ENCODE data around the gene FRMD4A.

FRMD4A gene

GRCh38 chr10:13743963-13744362 lies 586.8 kb downstream of the FRMD4A start:
- TF ChIP-seq ARNT (IDR thresholded peaks at IDR 0.05): no peak
- TF ChIP-seq BHLHE40 (IDR thresholded peaks at IDR 0.05; ENCODE audit: borderline replicate concordance): no peak
- no peak for TF ChIP-seq FOXK2 (IDR thresholded peaks at IDR 0.05)
- no peak for TF ChIP-seq SUZ12 (IDR thresholded peaks at IDR 0.05)
- TF ChIP-seq ELF4 (IDR thresholded peaks at IDR 0.05): no peak
- no peak for TF ChIP-seq PKNOX1 (IDR thresholded peaks at IDR 0.05)
- no peak for TF ChIP-seq CTBP1 (IDR thresholded peaks at IDR 0.05; ENCODE audit: borderline replicate concordance)
- TF ChIP-seq L3MBTL2 (conservative IDR thresholded peaks at IDR 0.05): no peak
- TF ChIP-seq SP1 (IDR thresholded peaks at IDR 0.05): no peak
- TF ChIP-seq NFRKB (IDR thresholded peaks at IDR 0.05): no peak
- TF ChIP-seq LEF1 (IDR thresholded peaks at IDR 0.05; ENCODE audit: borderline replicate concordance): no peak
- no peak for TF ChIP-seq ZNF384 (IDR thresholded peaks at IDR 0.05)
- no peak for TF ChIP-seq FOXA1 (IDR thresholded peaks at IDR 0.05)
- no peak for TF ChIP-seq FOXM1 (IDR thresholded peaks at IDR 0.05; ENCODE audit: borderline replicate concordance)
- TF ChIP-seq TARDBP (IDR thresholded peaks at IDR 0.05): no peak
- TF ChIP-seq HDGF (IDR thresholded peaks at IDR 0.05; ENCODE audit: borderline replicate concordance): no peak
- ChIA-PET CTCF (no interaction called here), POLR2A (no interaction called here)
- no peak for DNase-seq (ENCODE audit: extremely low spot score)

- ChIA-PET CTCF (no interaction called here), POLR2A (no interaction called here)
- TF ChIP-seq FOXA1 (IDR thresholded peaks at IDR 0.05) (no peak), PKNOX1 (IDR thresholded peaks at IDR 0.05) (no peak), LEF1 (IDR thresholded peaks at IDR 0.05; ENCODE audit: borderline replicate concordance) (no peak), SUZ12 (IDR thresholded peaks at IDR 0.05) (no peak), FOXK2 (IDR thresholded peaks at IDR 0.05) (no peak)
- no peak for DNase-seq (ENCODE audit: extremely low spot score)
These were observed 587.5 kb downstream of the FRMD4A start for GRCh38 chr10:13743101-13743693.

- no peak for DNase-seq (ENCODE audit: extremely low spot score)
- TF ChIP-seq CTBP1 (IDR thresholded peaks at IDR 0.05; ENCODE audit: borderline replicate concordance): no peak
- no peak for TF ChIP-seq L3MBTL2 (conservative IDR thresholded peaks at IDR 0.05)
- no peak for TF ChIP-seq ARNT (IDR thresholded peaks at IDR 0.05)
- TF ChIP-seq TARDBP (IDR thresholded peaks at IDR 0.05): no peak
- no peak for TF ChIP-seq FOXA1 (IDR thresholded peaks at IDR 0.05)
- no peak for TF ChIP-seq FOXM1 (IDR thresholded peaks at IDR 0.05; ENCODE audit: borderline replicate concordance)
- TF ChIP-seq PKNOX1 (IDR thresholded peaks at IDR 0.05): no peak
- no peak for TF ChIP-seq SP1 (IDR thresholded peaks at IDR 0.05)
- POLR2A ChIA-PET: no interaction called here
- CTCF ChIA-PET: no interaction called here
These were observed 589.3 kb downstream of the FRMD4A start for GRCh38 chr10:13741438-13741837.

- ChIA-PET CTCF (no interaction called here), POLR2A (no interaction called here)
- DNase-seq (ENCODE audit: extremely low spot score): no peak
- no peak for TF ChIP-seq PKNOX1 (IDR thresholded peaks at IDR 0.05)
- no peak for TF ChIP-seq NFRKB (IDR thresholded peaks at IDR 0.05)
- no peak for TF ChIP-seq ELF4 (IDR thresholded peaks at IDR 0.05)
- no peak for TF ChIP-seq BHLHE40 (IDR thresholded peaks at IDR 0.05; ENCODE audit: borderline replicate concordance)
- no peak for TF ChIP-seq SP1 (IDR thresholded peaks at IDR 0.05)
- TF ChIP-seq TARDBP (IDR thresholded peaks at IDR 0.05): no peak
These were observed 590.3 kb downstream of the FRMD4A start for GRCh38 chr10:13740461-13740860.

- DNase-seq (ENCODE audit: extremely low spot score): no peak
- ChIA-PET CTCF (no interaction called here), POLR2A (no interaction called here)
- no peak for TF ChIP-seq L3MBTL2 (conservative IDR thresholded peaks at IDR 0.05)
- TF ChIP-seq ARNT (IDR thresholded peaks at IDR 0.05): no peak
- no peak for TF ChIP-seq FOXK2 (IDR thresholded peaks at IDR 0.05)
These were observed 591.5 kb downstream of the FRMD4A start for GRCh38 chr10:13739183-13739582.

- POLR2A ChIA-PET: no interaction called here
- DNase-seq (ENCODE audit: extremely low spot score): no peak
- no peak for TF ChIP-seq SUZ12 (IDR thresholded peaks at IDR 0.05)
- no peak for TF ChIP-seq BHLHE40 (IDR thresholded peaks at IDR 0.05; ENCODE audit: borderline replicate concordance)
- CTCF ChIA-PET: no interaction called here
These were observed 594.2 kb downstream of the FRMD4A start for GRCh38 chr10:13736506-13736905.

GRCh38 chr10:13734151-13734550 lies 596.6 kb downstream of the FRMD4A start:
- TF ChIP-seq SUZ12 (IDR thresholded peaks at IDR 0.05) (no peak), LEF1 (IDR thresholded peaks at IDR 0.05; ENCODE audit: borderline replicate concordance) (no peak), L3MBTL2 (conservative IDR thresholded peaks at IDR 0.05) (no peak), PKNOX1 (IDR thresholded peaks at IDR 0.05) (no peak), SP1 (IDR thresholded peaks at IDR 0.05) (no peak), ARNT (IDR thresholded peaks at IDR 0.05) (no peak), ELF4 (IDR thresholded peaks at IDR 0.05) (no peak), HDGF (IDR thresholded peaks at IDR 0.05; ENCODE audit: borderline replicate concordance) (no peak), FOXK2 (IDR thresholded peaks at IDR 0.05) (no peak), FOXM1 (IDR thresholded peaks at IDR 0.05; ENCODE audit: borderline replicate concordance) (no peak)
- CTCF ChIA-PET: no interaction called here
- no peak for DNase-seq (ENCODE audit: extremely low spot score)
- POLR2A ChIA-PET: no interaction called here
